Stomach smooth muscle (tissue), 2 donors: ENCODE data around the gene UNKL.
A peak's percentile ranks its signal among the peaks of the same experiment; 100 is the strongest.

Source experiments
- H3K27ac ChIP-seq: one replicate; pipeline ENCODE4 v1.7.0; 2013; ENCODE audit warnings: mild to moderate bottlenecking, low read length, inconsistent platforms
- H3K27me3 ChIP-seq, 2 donors: one replicate each; pipeline ENCODE4 v1.7.0; 2013; ENCODE audit warnings: low read length in 2 of 2; ENCODE audit not compliant: insufficient read depth in 2 of 2, control insufficient read depth in 1 of 2
- H3K36me3 ChIP-seq, 2 donors: one replicate each; pipeline ENCODE4 v1.7.0; 2013; ENCODE audit warnings: low read length in 2 of 2; ENCODE audit not compliant: control insufficient read depth in 2 of 2, insufficient read depth in 2 of 2
- H3K4me1 ChIP-seq: one replicate; pipeline ENCODE4 v1.7.0; 2013; ENCODE audit warnings: low read length; ENCODE audit not compliant: control insufficient read depth, insufficient read depth
- H3K4me3 ChIP-seq, 2 donors: one replicate each; pipeline ENCODE4 v1.7.0; 2013; ENCODE audit warnings: low read length in 2 of 2
- H3K9ac ChIP-seq, 2 donors: one replicate each; pipeline ENCODE4 v1.7.0; 2013; ENCODE audit warnings: low read length in 2 of 2, mild to moderate bottlenecking in 1 of 2
- H3K9me3 ChIP-seq, 2 donors: one replicate each; pipeline ENCODE4 v1.7.0; 2013; ENCODE audit warnings: low read length in 2 of 2; ENCODE audit not compliant: control insufficient read depth in 2 of 2
- donor health status: healthy.
- donor health status: Pancreatic carcinoma.

UNKL gene

GRCh38 chr16:1414532-1415260 lies at the start of gene UNKL:
Gene UNKL, minus strand, starts transcription at chr16:1414704. Its CDS starts 13 bp downstream, at chr16:1414691.
- peak within 1 kb of the TSS; percentile 73 for H3K27ac ChIP-seq
- H3K9me3 ChIP-seq, result no peaks in the 10 kb centered on the region
- H3K27me3 ChIP-seq, result no peaks in the 10 kb centered on the region
- H3K9ac ChIP-seq, result peak within 1 kb of the TSS; percentile 60 to 69
- peak within 1 kb of the TSS; percentile 67 to 86 for H3K4me3 ChIP-seq
- H3K4me1 ChIP-seq, result peaks cover 14% of the 10 kb centered on the region
- peaks cover 4% of the 10 kb centered on the region in 2 donors for H3K36me3 ChIP-seq

- Histone ChIP-seq H3K36me3 (peaks cover 23 to 28% of the 10 kb centered on the region in 2 donors), H3K27me3 (no peaks in the 10 kb centered on the region), H3K4me3 (no peak overlapping the region), H3K27ac (no peak overlapping the region), H3K9me3 (no peaks in the 10 kb centered on the region), H3K4me1 (no peaks in the 10 kb centered on the region), H3K9ac (no peak overlapping the region)
Observed at GRCh38 chr16:1461146-1461545, 46.6 kb upstream of the UNKL start.

GRCh38 chr16:1460602-1461138 lies 46.2 kb upstream of the UNKL start:
- Histone ChIP-seq H3K27me3 (no peaks in the 10 kb centered on the region), H3K4me3 (no peak overlapping the region), H3K9me3 (no peaks in the 10 kb centered on the region), H3K36me3 (peaks cover 25 to 31% of the 10 kb centered on the region in 2 donors), H3K4me1 (no peaks in the 10 kb centered on the region), H3K9ac (no peak overlapping the region), H3K27ac (no peak overlapping the region)

GRCh38 chr16:1459967-1460366 lies 45.5 kb upstream of the UNKL start:
- Histone ChIP-seq H3K27me3 (no peaks in the 10 kb centered on the region), H3K4me1 (no peaks in the 10 kb centered on the region), H3K36me3 (peaks cover 29 to 31% of the 10 kb centered on the region in 2 donors), H3K9ac (no peak overlapping the region), H3K9me3 (no peaks in the 10 kb centered on the region), H3K27ac (no peak overlapping the region), H3K4me3 (no peak overlapping the region)

- H3K36me3 ChIP-seq, result peaks cover 28 to 31% of the 10 kb centered on the region in 2 donors
Observed at GRCh38 chr16:1458977-1459341, 44.5 kb upstream of the UNKL start.

GRCh38 chr16:1458336-1458976 lies 44.0 kb upstream of the UNKL start:
- no peak overlapping the region for H3K27ac ChIP-seq
- H3K4me3 ChIP-seq, result no peak overlapping the region
- no peak overlapping the region for H3K9ac ChIP-seq
- peaks cover 31 to 36% of the 10 kb centered on the region in 2 donors for H3K36me3 ChIP-seq
- no peaks in the 10 kb centered on the region for H3K9me3 ChIP-seq
- H3K27me3 ChIP-seq, result no peaks in the 10 kb centered on the region
- H3K4me1 ChIP-seq, result no peaks in the 10 kb centered on the region

More at GRCh38 chr16:1458977-1459341, 44.5 kb upstream of the UNKL start:
- Histone ChIP-seq H3K27ac (no peak overlapping the region), H3K27me3 (no peaks in the 10 kb centered on the region), H3K9ac (no peak overlapping the region), H3K4me1 (no peaks in the 10 kb centered on the region), H3K4me3 (no peak overlapping the region), H3K9me3 (no peaks in the 10 kb centered on the region)

GRCh38 chr16:1457489-1458245 lies 43.2 kb upstream of the UNKL start:
- no peaks in the 10 kb centered on the region for H3K4me1 ChIP-seq
- no peaks in the 10 kb centered on the region for H3K27me3 ChIP-seq
- no peak overlapping the region for H3K27ac ChIP-seq
- H3K9ac ChIP-seq, result no peak overlapping the region
- no peak overlapping the region for H3K4me3 ChIP-seq
- no peaks in the 10 kb centered on the region for H3K9me3 ChIP-seq
- peaks cover 32% of the 10 kb centered on the region in 2 donors for H3K36me3 ChIP-seq

GRCh38 chr16:1456951-1457350 lies 42.4 kb upstream of the UNKL start:
- Histone ChIP-seq H3K27ac (no peak overlapping the region), H3K9me3 (no peaks in the 10 kb centered on the region), H3K4me3 (no peak overlapping the region), H3K36me3 (peaks cover 37 to 38% of the 10 kb centered on the region in 2 donors), H3K9ac (no peak overlapping the region), H3K27me3 (no peaks in the 10 kb centered on the region), H3K4me1 (no peaks in the 10 kb centered on the region)

- H3K9me3 ChIP-seq, result no peaks in the 10 kb centered on the region
- no peaks in the 10 kb centered on the region for H3K27me3 ChIP-seq
- no peaks in the 10 kb centered on the region for H3K4me1 ChIP-seq
- no peak overlapping the region for H3K4me3 ChIP-seq
- H3K27ac ChIP-seq, result no peak overlapping the region
- no peak overlapping the region for H3K9ac ChIP-seq
- peaks cover 33 to 48% of the 10 kb centered on the region in 2 donors for H3K36me3 ChIP-seq
Observed at GRCh38 chr16:1455190-1456171, 41.0 kb upstream of the UNKL start.

- Histone ChIP-seq H3K9me3 (no peaks in the 10 kb centered on the region), H3K27ac (no peak overlapping the region), H3K4me1 (no peaks in the 10 kb centered on the region), H3K9ac (no peak overlapping the region), H3K27me3 (no peaks in the 10 kb centered on the region), H3K4me3 (no peak overlapping the region), H3K36me3 (peaks cover 34 to 45% of the 10 kb centered on the region in 2 donors)
Observed at GRCh38 chr16:1454561-1454960, 40.1 kb upstream of the UNKL start.
